K562 (cell line): ENCODE measurements around the gene CARD9. TPM values are rescaled to one million over a fixed set of nuclear protein-coding genes. Genes with fewer than 3 reads are reported as not detected.
A peak's percentile ranks its signal among the peaks of the same experiment; 100 is the strongest.

Source experiments
- CEBPB ChIP-seq: fragments of 450-650 bp; IDR thresholded peaks from 2 replicates; pipeline ENCODE4 v1.6.1; 2016; ENCODE audit warnings: missing genetic modification characterization, missing compliant biosample characterization
- E2F3 ChIP-seq: fragments of 250-450 bp; sonication (Bioruptor Pico); IDR thresholded peaks from 2 replicates; pipeline ENCODE4 v1.4.0; 2020; ENCODE audit warnings: mild to moderate bottlenecking
- ERF ChIP-seq: fragments of 450-650 bp; formaldehyde crosslinking; IDR thresholded peaks from 2 replicates; pipeline ENCODE4 v1.4.0; 2020; ENCODE audit warnings: mild to moderate bottlenecking, mixed read lengths
- GABPA ChIP-seq: fragments of 200-800 bp; sonication (Bioruptor generic); conservative IDR thresholded peaks from 2 replicates; pipeline ENCODE4 v1.6.1; 2016; ENCODE audit warnings: low read depth, missing genetic modification characterization, missing compliant biosample characterization
- MYBL2 ChIP-seq, 2 experiments: fragments of 450-650 bp in 1 of 2; sonication (generic) in 1 of 2; formaldehyde crosslinking in 1 of 2; IDR thresholded peaks; 2 replicates each; pipeline versions ENCODE4 v1.6.1 to v1.8.1; 2017 to 2022; ENCODE audit warnings: borderline replicate concordance in 1 of 2, inconsistent platforms in 1 of 2, low read depth in 1 of 2, mild to moderate bottlenecking in 1 of 2, missing genetic modification reagents in 1 of 2, moderate library complexity in 1 of 2
- SIN3B ChIP-seq: fragments of 450-650 bp; IDR thresholded peaks from 2 replicates; pipeline ENCODE4 v1.6.1; 2017; ENCODE audit warnings: low read depth, mild to moderate bottlenecking, moderate library complexity
- SMARCA4 ChIP-seq: fragments of 450-650 bp; IDR thresholded peaks from 2 replicates; pipeline ENCODE4 v1.6.1; 2016
- XRCC3 ChIP-seq: fragments of 450-650 bp; IDR thresholded peaks from 2 replicates; pipeline ENCODE4 v1.6.1; 2017; ENCODE audit warnings: mild to moderate bottlenecking, moderate library complexity
- ZBTB7A ChIP-seq: IDR thresholded peaks from 2 replicates; pipeline ENCODE4 v1.6.1; 2011; ENCODE audit warnings: low read depth, mild to moderate bottlenecking, low read length, moderate library complexity, borderline replicate concordance; ENCODE audit not compliant: control insufficient read depth
- polyA plus RNA-seq, 8 experiments: library from polyadenylated mRNA; depleted of rRNA in 4 of 8; stranded (reverse) in 5 of 8; unstranded in 3 of 8; fragments of >200 nt; fragmentation: Nextera tagmentation in 2 of 8; fragmentation: Illumina TruSeq in 1 of 8; extraction: Ambion mirVana in 2 of 8; extraction: Trizol in 1 of 8; gene quantifications; 2 replicates each; pipeline versions ENCODE4 v1.2.1 to v1.2.3, GENCODE V29; 2011 to 2014; ENCODE audit warnings: inconsistent platforms in 1 of 8, missing spikeins in 1 of 8
- total RNA-seq, 7 experiments: library from RNA; depleted of rRNA in 6 of 7; stranded (reverse); fragments of >200 nt in 6 of 7; fragmentation: Illumina TruSeq in 2 of 7; extraction: Trizol in 2 of 7; gene quantifications; 2 replicates each; pipeline versions ENCODE4 v1.2.1 to v1.2.3, GENCODE V29; 2011 to 2021; ENCODE audit warnings: low replicate concordance in 1 of 7
- TF ChIP-seq, protein P1 (sequence below), 2 experiments: fragments of 450-650 bp; conservative IDR thresholded peaks; 2 replicates each; pipeline ENCODE4 v1.6.1; 2017; ENCODE audit warnings: mild to moderate bottlenecking in 2 of 2, moderate library complexity in 2 of 2
- TF ChIP-seq, protein P2 (sequence below): conservative IDR thresholded peaks from 2 replicates; pipeline ENCODE4 v1.6.1; 2011; ENCODE audit warnings: low read depth, mild to moderate bottlenecking, low read length; ENCODE audit not compliant: control insufficient read depth
- TF ChIP-seq, protein P3 (sequence below): fragments of 200-800 bp; sonication (Bioruptor generic); IDR thresholded peaks from 2 replicates; pipeline ENCODE4 v1.6.1; 2017; ENCODE audit warnings: missing genetic modification characterization, missing compliant biosample characterization
- TF ChIP-seq, protein P4 (sequence below), 2 experiments: fragments of 450-650 bp; IDR thresholded peaks; 2 replicates each; pipeline ENCODE4 v1.6.1; 2016; ENCODE audit warnings: mild to moderate bottlenecking in 2 of 2, borderline replicate concordance in 1 of 2, low read depth in 1 of 2, moderate library complexity in 1 of 2

The CARD9 gene
- total and polyA plus RNA-seq, 9 of the 15 experiments (the other 6 are each of a cell fraction or from before 2014, with no cell fraction given) = 1.7 to 53.0 (median 9.7) TPM

DNA sequence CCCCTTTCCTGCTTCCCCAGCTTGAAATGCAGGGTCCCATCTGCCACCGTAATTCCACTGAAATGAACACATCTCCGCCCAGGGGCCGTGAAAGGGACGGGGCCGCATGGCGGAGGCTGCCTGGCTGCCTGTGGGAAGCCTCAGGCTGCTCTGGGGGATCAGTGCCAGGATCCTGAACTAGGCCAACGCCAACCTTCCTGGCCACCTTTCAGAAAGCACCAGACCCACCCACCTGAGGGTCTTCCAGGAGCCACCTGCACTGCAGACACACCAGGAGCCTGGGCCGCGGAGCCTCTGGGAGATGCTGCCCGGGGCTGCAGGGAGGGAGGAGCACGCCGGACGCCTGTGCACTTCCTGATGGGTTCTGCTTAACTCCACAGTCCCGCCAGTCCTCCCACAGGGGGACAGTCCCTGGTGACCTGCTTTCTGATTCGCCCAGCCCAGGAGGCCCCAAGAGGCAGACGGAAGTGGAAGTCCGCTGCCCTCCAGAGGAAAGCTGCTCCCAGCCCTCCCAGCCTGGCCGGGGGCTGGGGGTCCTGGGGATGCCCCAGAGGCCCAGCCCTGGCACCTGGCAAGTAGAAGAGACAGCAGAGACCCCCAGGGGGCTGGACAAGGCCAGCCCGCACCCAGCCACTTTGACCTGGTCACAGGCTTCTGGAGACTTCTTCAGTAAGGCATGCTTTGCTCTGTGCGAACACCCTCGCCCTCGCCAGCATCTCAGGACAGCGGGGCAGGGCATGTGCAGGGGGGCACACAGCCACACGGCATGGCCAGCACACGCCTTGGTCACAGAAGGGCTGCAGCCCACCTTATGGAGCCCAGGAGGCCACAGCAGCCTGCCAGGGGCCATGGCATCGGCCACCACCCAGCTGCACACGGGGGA is at the start of gene CARD9 (continued):
- TF ChIP-seq, protein P1, sequence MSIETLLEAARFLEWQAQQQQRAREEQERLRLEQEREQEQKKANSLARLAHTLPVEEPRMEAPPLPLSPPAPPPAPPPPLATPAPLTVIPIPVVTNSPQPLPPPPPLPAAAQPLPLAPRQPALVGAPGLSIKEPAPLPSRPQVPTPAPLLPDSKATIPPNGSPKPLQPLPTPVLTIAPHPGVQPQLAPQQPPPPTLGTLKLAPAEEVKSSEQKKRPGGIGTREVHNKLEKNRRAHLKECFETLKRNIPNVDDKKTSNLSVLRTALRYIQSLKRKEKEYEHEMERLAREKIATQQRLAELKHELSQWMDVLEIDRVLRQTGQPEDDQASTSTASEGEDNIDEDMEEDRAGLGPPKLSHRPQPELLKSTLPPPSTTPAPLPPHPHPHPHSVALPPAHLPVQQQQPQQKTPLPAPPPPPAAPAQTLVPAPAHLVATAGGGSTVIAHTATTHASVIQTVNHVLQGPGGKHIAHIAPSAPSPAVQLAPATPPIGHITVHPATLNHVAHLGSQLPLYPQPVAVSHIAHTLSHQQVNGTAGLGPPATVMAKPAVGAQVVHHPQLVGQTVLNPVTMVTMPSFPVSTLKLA (conservative IDR thresholded peaks at IDR 0.05) = no peak
- TF ChIP-seq MYBL2 (IDR thresholded peaks at IDR 0.05; ENCODE audit: low read depth) = no peak
- no peak for TF ChIP-seq MYBL2 (CRISPR knock-in tag; IDR thresholded peaks at IDR 0.05; ENCODE audit: borderline replicate concordance)
- TF ChIP-seq, protein P2, sequence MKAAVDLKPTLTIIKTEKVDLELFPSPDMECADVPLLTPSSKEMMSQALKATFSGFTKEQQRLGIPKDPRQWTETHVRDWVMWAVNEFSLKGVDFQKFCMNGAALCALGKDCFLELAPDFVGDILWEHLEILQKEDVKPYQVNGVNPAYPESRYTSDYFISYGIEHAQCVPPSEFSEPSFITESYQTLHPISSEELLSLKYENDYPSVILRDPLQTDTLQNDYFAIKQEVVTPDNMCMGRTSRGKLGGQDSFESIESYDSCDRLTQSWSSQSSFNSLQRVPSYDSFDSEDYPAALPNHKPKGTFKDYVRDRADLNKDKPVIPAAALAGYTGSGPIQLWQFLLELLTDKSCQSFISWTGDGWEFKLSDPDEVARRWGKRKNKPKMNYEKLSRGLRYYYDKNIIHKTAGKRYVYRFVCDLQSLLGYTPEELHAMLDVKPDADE = no peak
- no peak for TF ChIP-seq SIN3B
- TF ChIP-seq, protein P3, sequence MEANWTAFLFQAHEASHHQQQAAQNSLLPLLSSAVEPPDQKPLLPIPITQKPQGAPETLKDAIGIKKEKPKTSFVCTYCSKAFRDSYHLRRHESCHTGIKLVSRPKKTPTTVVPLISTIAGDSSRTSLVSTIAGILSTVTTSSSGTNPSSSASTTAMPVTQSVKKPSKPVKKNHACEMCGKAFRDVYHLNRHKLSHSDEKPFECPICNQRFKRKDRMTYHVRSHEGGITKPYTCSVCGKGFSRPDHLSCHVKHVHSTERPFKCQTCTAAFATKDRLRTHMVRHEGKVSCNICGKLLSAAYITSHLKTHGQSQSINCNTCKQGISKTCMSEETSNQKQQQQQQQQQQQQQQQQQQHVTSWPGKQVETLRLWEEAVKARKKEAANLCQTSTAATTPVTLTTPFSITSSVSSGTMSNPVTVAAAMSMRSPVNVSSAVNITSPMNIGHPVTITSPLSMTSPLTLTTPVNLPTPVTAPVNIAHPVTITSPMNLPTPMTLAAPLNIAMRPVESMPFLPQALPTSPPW (CRISPR knock-in tag) = 0 out of 2 replicates have a peak, but pooled peaks have one; percentile 25
- no peak for TF ChIP-seq XRCC3
- TF ChIP-seq, protein P4, sequence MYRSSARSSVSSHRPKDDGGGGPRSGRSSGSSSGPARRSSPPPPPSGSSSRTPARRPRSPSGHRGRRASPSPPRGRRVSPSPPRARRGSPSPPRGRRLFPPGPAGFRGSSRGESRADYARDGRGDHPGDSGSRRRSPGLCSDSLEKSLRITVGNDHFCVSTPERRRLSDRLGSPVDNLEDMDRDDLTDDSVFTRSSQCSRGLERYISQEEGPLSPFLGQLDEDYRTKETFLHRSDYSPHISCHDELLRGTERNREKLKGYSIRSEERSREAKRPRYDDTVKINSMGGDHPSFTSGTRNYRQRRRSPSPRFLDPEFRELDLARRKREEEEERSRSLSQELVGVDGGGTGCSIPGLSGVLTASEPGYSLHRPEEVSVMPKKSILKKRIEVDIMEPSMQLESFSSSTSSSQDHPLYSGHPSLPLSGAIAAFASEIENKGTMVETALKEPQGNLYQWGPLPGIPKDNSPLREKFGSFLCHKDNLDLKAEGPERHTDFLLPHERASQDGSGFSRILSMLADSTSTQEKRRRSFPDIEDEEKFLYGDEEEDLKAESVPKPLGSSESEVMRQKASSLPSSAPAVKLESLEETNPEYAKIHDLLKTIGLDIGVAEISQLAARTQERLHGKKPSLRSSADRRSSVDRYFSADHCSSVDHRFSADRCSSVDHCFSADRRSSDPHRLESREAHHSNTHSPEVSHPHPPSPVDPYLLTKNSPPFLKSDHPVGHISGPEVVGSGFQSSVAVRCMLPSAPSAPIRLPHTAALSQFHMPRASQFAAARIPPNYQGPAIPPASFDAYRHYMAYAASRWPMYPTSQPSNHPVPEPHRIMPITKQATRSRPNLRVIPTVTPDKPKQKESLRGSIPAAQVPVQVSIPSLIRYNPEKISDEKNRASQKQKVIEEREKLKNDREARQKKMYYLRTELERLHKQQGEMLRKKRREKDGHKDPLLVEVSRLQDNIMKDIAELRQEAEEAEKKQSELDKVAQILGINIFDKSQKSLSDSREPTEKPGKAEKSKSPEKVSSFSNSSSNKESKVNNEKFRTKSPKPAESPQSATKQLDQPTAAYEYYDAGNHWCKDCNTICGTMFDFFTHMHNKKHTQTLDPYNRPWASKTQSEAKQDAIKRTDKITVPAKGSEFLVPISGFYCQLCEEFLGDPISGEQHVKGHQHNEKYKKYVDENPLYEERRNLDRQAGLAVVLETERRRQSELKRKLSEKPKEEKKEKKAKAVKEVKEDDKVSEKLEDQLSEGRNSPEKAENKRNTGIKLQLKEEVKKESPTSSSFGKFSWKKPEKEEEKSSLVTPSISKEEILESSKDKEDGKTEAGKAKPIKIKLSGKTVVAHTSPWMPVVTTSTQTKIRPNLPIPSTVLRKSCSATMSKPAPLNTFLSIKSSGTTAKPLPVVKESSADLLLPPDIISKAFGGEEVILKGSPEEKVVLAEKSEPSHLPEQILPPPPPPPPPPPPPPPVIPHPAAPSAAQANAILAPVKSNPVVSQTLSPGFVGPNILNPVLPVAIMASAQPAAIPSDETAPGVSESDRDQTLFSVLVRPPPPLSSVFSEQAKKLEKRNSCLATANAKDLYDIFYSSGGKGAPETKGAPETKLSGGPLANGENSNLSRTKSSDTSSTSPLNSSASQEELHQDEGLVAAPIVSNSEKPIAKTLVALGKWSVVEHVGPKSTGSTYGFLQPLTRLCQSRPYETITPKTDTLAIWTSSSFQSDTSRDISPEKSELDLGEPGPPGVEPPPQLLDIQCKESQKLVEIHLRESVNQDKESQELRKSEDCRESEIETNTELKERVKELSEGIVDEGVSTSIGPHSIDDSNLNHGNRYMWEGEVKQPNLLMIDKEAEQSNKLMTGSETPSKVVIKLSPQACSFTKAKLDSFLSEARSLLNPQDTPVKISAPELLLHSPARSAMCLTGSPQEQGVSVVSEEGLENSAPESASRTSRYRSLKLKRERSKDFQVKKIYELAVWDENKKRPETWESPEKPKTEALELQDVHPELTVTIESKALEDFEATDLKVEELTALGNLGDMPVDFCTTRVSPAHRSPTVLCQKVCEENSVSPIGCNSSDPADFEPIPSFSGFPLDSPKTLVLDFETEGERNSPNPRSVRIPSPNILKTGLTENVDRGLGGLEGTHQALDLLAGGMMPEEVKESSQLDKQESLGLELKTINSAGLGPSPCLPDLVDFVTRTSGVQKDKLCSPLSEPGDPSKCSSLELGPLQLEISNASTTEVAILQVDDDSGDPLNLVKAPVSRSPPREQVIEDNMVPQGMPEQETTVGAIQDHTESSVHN (IDR thresholded peaks at IDR 0.05; ENCODE audit: borderline replicate concordance in 1 of 2, low read depth in 1 of 2) = no peak
- TF ChIP-seq E2F3 (CRISPR knock-in tag) = no peak
- peak; percentile 79 for TF ChIP-seq GABPA (tag)
- peak; percentile 75 for TF ChIP-seq ZBTB7A
- no peak for TF ChIP-seq SMARCA4
- peak; percentile 55; the same call in 1 of the 2 replicates for TF ChIP-seq ERF (CRISPR knock-in tag)
- TF ChIP-seq CEBPB (tag) = no peak
